NCI-H146 treated with DMSO at 0.1 percent for 48 hours (cell line): ENCODE results near the gene DGUOK.
A peak's percentile ranks its signal among the peaks of the same experiment; 100 is the strongest.

Experiments
- DNase-seq: peaks from one replicate; lab custom pipeline; 2025; ENCODE audit not compliant: unreplicated experiment; lab: John Stamatoyannopoulos, UW

Gene DGUOK

GRCh38 chr2:73979021-73979420 lies 52.3 kb downstream of the DGUOK start:
- DNase-seq = no peak

- DNase-seq = no peak
These were observed 53.0 kb downstream of the DGUOK start for GRCh38 chr2:73979686-73980085.

GRCh38 chr2:73980566-73980965 lies 53.9 kb downstream of the DGUOK start:
- DNase-seq = no peak

- DNase-seq = peak; percentile 44
These were observed 54.7 kb downstream of the DGUOK start for GRCh38 chr2:73981081-73982001.

GRCh38 chr2:73982140-73982617 lies 55.5 kb downstream of the DGUOK start:
- DNase-seq = no peak

GRCh38 chr2:73983322-73984202 lies 56.9 kb downstream of the DGUOK start:
- peak; percentile 62 for DNase-seq

- no peak for DNase-seq
These were observed 57.7 kb downstream of the DGUOK start, which contains the start of gene TET3 for GRCh38 chr2:73984203-73984921. TSS of gene TET3 (plus strand) at chr2:73984910. CDS start at chr2:73986404, 1,494 bp downstream.

GRCh38 chr2:73984922-73985307 lies 58.2 kb downstream of the DGUOK start:
- no peak for DNase-seq

- no peak for DNase-seq
These were observed 58.8 kb downstream of the DGUOK start for GRCh38 chr2:73985308-73986084.

GRCh38 chr2:73986085-73986681 lies 59.5 kb downstream of the DGUOK start:
- no peak for DNase-seq

GRCh38 chr2:73987109-73987947 lies 60.6 kb downstream of the DGUOK start:
- DNase-seq = no peak

GRCh38 chr2:73987948-73988700 lies 61.4 kb downstream of the DGUOK start:
- DNase-seq = no peak

GRCh38 chr2:73989972-73990371 lies 63.3 kb downstream of the DGUOK start:
- DNase-seq = no peak

GRCh38 chr2:73990531-73990930 lies 63.9 kb downstream of the DGUOK start:
- no peak for DNase-seq

GRCh38 chr2:73992036-73992435 lies 65.4 kb downstream of the DGUOK start:
- DNase-seq = no peak

- DNase-seq = no peak
These were observed 66.7 kb downstream of the DGUOK start for GRCh38 chr2:73993376-73993775.

- DNase-seq = no peak
These were observed 67.1 kb downstream of the DGUOK start for GRCh38 chr2:73993778-73994177.

- DNase-seq = no peak
These were observed 67.6 kb downstream of the DGUOK start for GRCh38 chr2:73994178-73994831.
